HEK293 (cell line): ENCODE data around the gene AICDA.
"Not testable (repeated sequence)": the region's sequence is repeated elsewhere in the genome, so short reads cannot be mapped to it uniquely, and the experiment has no call there.

Experiments used
- CTCF ChIA-PET: fragments of 350-600 bp; formaldehyde crosslinking; extraction: SDS; loops from one replicate; lab custom pipeline; 2021; ENCODE audit warnings: antibody characterized with exemption; lab: Yijun Ruan, JAX
- POLR2A ChIA-PET: fragments of 300-600 bp; formaldehyde crosslinking; extraction: SDS; loops from one replicate; lab custom pipeline; 2020; ENCODE audit warnings: antibody characterized with exemption, inconsistent platforms; lab: Yijun Ruan, JAX
- H3K27ac ChIP-seq: fragments of 200-500 bp; sonication (Bioruptor generic); 2 replicates; pipeline ENCODE4 v1.5.1; 2014; ENCODE audit warnings: low read depth, low read length, control low read depth, inconsistent platforms; ENCODE audit errors: extremely low read depth
- H3K36me3 ChIP-seq, 2 experiments: fragments of 200-500 bp in 1 of 2; sonication (Bioruptor generic) in 1 of 2; 1 replicate in 1 of 2; 2 replicates in 1 of 2; pipeline ENCODE4 v1.5.1; 2014 to 2017; ENCODE audit warnings: inconsistent platforms in 2 of 2, low read length in 2 of 2; ENCODE audit not compliant: control insufficient read depth in 2 of 2, insufficient read depth in 1 of 2
- H3K4me1 ChIP-seq: fragments of 200-500 bp; sonication (Bioruptor generic); 2 replicates; pipeline ENCODE4 v1.5.1; 2014; ENCODE audit warnings: mild to moderate bottlenecking, low read length, inconsistent platforms; ENCODE audit not compliant: control insufficient read depth, insufficient read depth
- H3K4me3 ChIP-seq: 2 replicates; pipeline ENCODE4 v1.5.1; 2011; ENCODE audit warnings: low read depth, mild to moderate bottlenecking, control low read depth, low read length, moderate library complexity
- H3K9me3 ChIP-seq: fragments of 200-500 bp; sonication (Bioruptor generic); 2 replicates; pipeline ENCODE4 v1.5.1; 2014; ENCODE audit warnings: low read depth, low read length, inconsistent platforms; ENCODE audit not compliant: control insufficient read depth, insufficient read depth
- PBX3 ChIP-seq: sonication (generic); formaldehyde crosslinking; IDR thresholded peaks from 2 replicates; pipeline ENCODE4 v1.8.1; 2022; ENCODE audit warnings: mild to moderate bottlenecking, moderate library complexity, missing genetic modification reagents
- PRDM4 ChIP-seq: fragments of 450-650 bp; formaldehyde crosslinking; IDR thresholded peaks from 2 replicates; pipeline ENCODE4 v1.5.1; 2017; ENCODE audit warnings: missing biosample characterization, missing genetic modification characterization
- RBAK ChIP-seq: fragments of 450-650 bp; formaldehyde crosslinking; IDR thresholded peaks from 2 replicates; pipeline ENCODE4 v1.5.1; 2016; ENCODE audit warnings: missing biosample characterization, missing genetic modification characterization
- SCRT1 ChIP-seq: fragments of 450-650 bp; formaldehyde crosslinking; IDR thresholded peaks from 2 replicates; pipeline ENCODE4 v1.5.1; 2016; ENCODE audit warnings: missing biosample characterization, missing genetic modification characterization, borderline replicate concordance
- SETDB1 ChIP-seq: IDR thresholded peaks from one replicate; pipeline ENCODE4 v1.6.1; 2017; ENCODE audit warnings: mild to moderate bottlenecking, low read length, moderate library complexity, mixed read lengths; ENCODE audit not compliant: insufficient read length
- ZBTB10 ChIP-seq: fragments of 450-650 bp; formaldehyde crosslinking; IDR thresholded peaks from 2 replicates; pipeline ENCODE4 v1.5.1; 2016; ENCODE audit warnings: missing biosample characterization, missing genetic modification characterization
- ZIC2 ChIP-seq: fragments of 450-650 bp; formaldehyde crosslinking; IDR thresholded peaks from 2 replicates; pipeline ENCODE4 v1.5.1; 2016; ENCODE audit warnings: missing biosample characterization, missing genetic modification characterization
- ZNF112 ChIP-seq: fragments of 450-650 bp; formaldehyde crosslinking; IDR thresholded peaks from 2 replicates; pipeline ENCODE4 v1.5.0; 2017; ENCODE audit warnings: missing biosample characterization, missing genetic modification characterization
- ZNF132 ChIP-seq: fragments of 450-650 bp; formaldehyde crosslinking; IDR thresholded peaks from 2 replicates; pipeline ENCODE4 v1.5.1; 2017; ENCODE audit warnings: missing biosample characterization, missing genetic modification characterization, borderline replicate concordance
- ZNF18 ChIP-seq: fragments of 450-650 bp; formaldehyde crosslinking; IDR thresholded peaks from 2 replicates; pipeline ENCODE4 v1.5.1; 2016; ENCODE audit warnings: missing biosample characterization, missing genetic modification characterization
- ZNF214 ChIP-seq: fragments of 450-650 bp; formaldehyde crosslinking; IDR thresholded peaks from 2 replicates; pipeline ENCODE4 v1.5.1; 2017; ENCODE audit warnings: missing biosample characterization, mild to moderate bottlenecking, missing genetic modification characterization, borderline replicate concordance
- ZNF223 ChIP-seq: fragments of 450-650 bp; formaldehyde crosslinking; IDR thresholded peaks from 2 replicates; pipeline ENCODE4 v1.5.1; 2016; ENCODE audit warnings: missing biosample characterization, missing genetic modification characterization
- ZNF24 ChIP-seq: fragments of 450-650 bp; formaldehyde crosslinking; IDR thresholded peaks from 2 replicates; pipeline ENCODE4 v1.5.1; 2016; ENCODE audit warnings: missing biosample characterization, missing genetic modification characterization
- ZNF248 ChIP-seq: fragments of 450-650 bp; formaldehyde crosslinking; IDR thresholded peaks from 2 replicates; pipeline ENCODE4 v1.5.1; 2017; ENCODE audit warnings: missing biosample characterization, missing genetic modification characterization
- ZNF366 ChIP-seq: fragments of 450-650 bp; formaldehyde crosslinking; conservative IDR thresholded peaks from 2 replicates; pipeline ENCODE4 v1.5.1; 2016; ENCODE audit warnings: missing biosample characterization, missing genetic modification characterization
- ZNF398 ChIP-seq: fragments of 450-650 bp; formaldehyde crosslinking; IDR thresholded peaks from 2 replicates; pipeline ENCODE4 v1.5.1; 2017; ENCODE audit warnings: missing biosample characterization, missing genetic modification characterization
- ZNF660 ChIP-seq: fragments of 450-650 bp; IDR thresholded peaks from 2 replicates; pipeline ENCODE4 v1.5.1; 2018; ENCODE audit warnings: missing biosample characterization, mild to moderate bottlenecking, missing genetic modification characterization
- ZNF692 ChIP-seq: fragments of 450-650 bp; formaldehyde crosslinking; IDR thresholded peaks from 2 replicates; pipeline ENCODE4 v1.5.1; 2016; ENCODE audit warnings: missing biosample characterization, missing genetic modification characterization
- ZNF747 ChIP-seq: fragments of 450-650 bp; formaldehyde crosslinking; IDR thresholded peaks from 2 replicates; pipeline ENCODE4 v1.5.1; 2016; ENCODE audit warnings: missing biosample characterization, missing genetic modification characterization
- ZSCAN5A ChIP-seq: fragments of 450-650 bp; formaldehyde crosslinking; IDR thresholded peaks from 2 replicates; pipeline ENCODE4 v1.5.1; 2016; ENCODE audit warnings: missing biosample characterization, missing genetic modification characterization

AICDA gene

GRCh38 chr12:8628731-8629130, 16.1 kb upstream of the AICDA start (continued):
- TF ChIP-seq SCRT1 (tag by site-specific recombination), result no peak
- TF ChIP-seq ZNF214 (tag by site-specific recombination), result no peak
- TF ChIP-seq ZNF112 (tag by site-specific recombination), result no peak
- no peak for TF ChIP-seq PRDM4 (tag by site-specific recombination)
- TF ChIP-seq ZSCAN5A (tag by site-specific recombination), result no peak
- no peak for TF ChIP-seq ZNF398
- TF ChIP-seq RBAK (tag by site-specific recombination), result no peak
- TF ChIP-seq PBX3 (CRISPR knock-in tag), result no peak
- no peak for TF ChIP-seq ZNF24 (tag by site-specific recombination)
- no peak for TF ChIP-seq ZNF660
- TF ChIP-seq ZNF366 (tag by site-specific recombination), result no peak
- no peak for TF ChIP-seq ZNF18 (tag by site-specific recombination)
- no peak for TF ChIP-seq ZNF747 (tag by site-specific recombination)
- TF ChIP-seq ZNF248, result no peak
- no peak for TF ChIP-seq SETDB1

GRCh38 chr12:8624750-8625149, 12.1 kb upstream of the AICDA start:
- H3K9me3 ChIP-seq, H3K27ac ChIP-seq, H3K36me3 ChIP-seq, POLR2A ChIA-PET, H3K4me3 ChIP-seq, H3K4me1 ChIP-seq: not testable (repeated sequence)
- CTCF ChIA-PET, result interaction anchor here (0.6 kb wide), 1 partner anchor 1789 kb away, joined by 3 read pairs; no protein-coding TSS in a partner anchor

GRCh38 chr12:8622646-8623045, 10.0 kb upstream of the AICDA start:
- no peak overlapping the region for H3K4me3 ChIP-seq
- H3K4me1 ChIP-seq, result no peaks in the 10 kb centered on the region
- ChIA-PET POLR2A (no interaction called here), CTCF (interaction anchor here (1.2 kb wide), 2 partner anchors 14 to 78 kb away, joined by 3 to 4 read pairs; no protein-coding TSS in a partner anchor)
- no peaks in the 10 kb centered on the region for H3K36me3 ChIP-seq
- no peaks in the 10 kb centered on the region for H3K9me3 ChIP-seq
- no peak overlapping the region for H3K27ac ChIP-seq
- TF ChIP-seq ZNF223 (tag by site-specific recombination) (no peak), ZNF692 (tag by site-specific recombination) (no peak), ZNF132 (tag by site-specific recombination) (no peak), ZIC2 (tag by site-specific recombination) (no peak), ZBTB10 (tag by site-specific recombination) (no peak)
